CD4-positive, alpha-beta T cell treated with Interleukin-4 for 4 hours (primary cell): ENCODE measurements around the gene CRIM1.

Experiments used
- DNase-seq: peaks from one replicate; pipeline ENCODE4 v3.0.0-alpha.2; 2020

CRIM1 gene

GRCh38 chr2:36587101-36587500 is 231.5 kb downstream of the CRIM1 start:
- no peak for DNase-seq

GRCh38 chr2:36587556-36587955 is 232.0 kb downstream of the CRIM1 start:
- no peak for DNase-seq

- DNase-seq, result no peak
Measured at GRCh38 chr2:36589230-36589630, 233.7 kb downstream of the CRIM1 start.

- no peak for DNase-seq
Measured at GRCh38 chr2:36594849-36595248, 239.3 kb downstream of the CRIM1 start.

- no peak for DNase-seq
Measured at GRCh38 chr2:36596397-36596796, 240.8 kb downstream of the CRIM1 start.

- DNase-seq, result no peak
Measured at GRCh38 chr2:36597003-36597531, 241.5 kb downstream of the CRIM1 start.

GRCh38 chr2:36597532-36598377 is 242.2 kb downstream of the CRIM1 start, which contains the start of gene FEZ2:
FEZ2 (minus strand) TSS chr2:36598168; CDS start chr2:36598142, 26 bp downstream.
- peak; percentile 50 for DNase-seq
